HG02852 (cell line): Measurements from ENCODE around the gene ENTPD1.

Experiments used
- ATAC-seq: cut with Tn5 transposase; IDR thresholded peaks from one replicate; pipeline ENCODE4 v1.9.1; 2021; ENCODE audit warnings: mild to moderate bottlenecking, moderate library complexity; ENCODE audit not compliant: unreplicated experiment

The ENTPD1 gene

GRCh38 chr10:95820363-95820762 is 64.4 kb downstream of the ENTPD1 start:
- ATAC-seq: peak; percentile 46

GRCh38 chr10:95821720-95822119 is 65.8 kb downstream of the ENTPD1 start:
- no peak for ATAC-seq

GRCh38 chr10:95830044-95830443 is 74.1 kb downstream of the ENTPD1 start:
- ATAC-seq: no peak

- no peak for ATAC-seq
These were observed 75.1 kb downstream of the ENTPD1 start for GRCh38 chr10:95831076-95831475.

- ATAC-seq: no peak
These were observed 75.6 kb downstream of the ENTPD1 start for GRCh38 chr10:95831515-95831914.

- ATAC-seq: peak; percentile 86
These were observed 76.5 kb downstream of the ENTPD1 start for GRCh38 chr10:95832216-95833041.

- no peak for ATAC-seq
These were observed 77.2 kb downstream of the ENTPD1 start for GRCh38 chr10:95833042-95833610.

- no peak for ATAC-seq
These were observed 78.4 kb downstream of the ENTPD1 start for GRCh38 chr10:95834406-95834805.

GRCh38 chr10:95835149-95835860 is 79.3 kb downstream of the ENTPD1 start:
- ATAC-seq: no peak

- ATAC-seq: no peak
These were observed 79.9 kb downstream of the ENTPD1 start for GRCh38 chr10:95835911-95836310.

GRCh38 chr10:95836610-95837355 is 80.8 kb downstream of the ENTPD1 start:
- ATAC-seq: no peak

GRCh38 chr10:95837356-95837776 is 81.4 kb downstream of the ENTPD1 start:
- peak; percentile 6 for ATAC-seq

- ATAC-seq: peak; percentile 34
These were observed 81.8 kb downstream of the ENTPD1 start for GRCh38 chr10:95837783-95838182.

GRCh38 chr10:95840121-95840520 is 84.2 kb downstream of the ENTPD1 start:
- ATAC-seq: no peak

- no peak for ATAC-seq
These were observed 84.7 kb downstream of the ENTPD1 start for GRCh38 chr10:95840681-95841080.

GRCh38 chr10:95841661-95842498 is 85.9 kb downstream of the ENTPD1 start:
- no peak for ATAC-seq

- ATAC-seq: no peak
These were observed 89.4 kb downstream of the ENTPD1 start for GRCh38 chr10:95845411-95845810.

GRCh38 chr10:95847007-95847406 is 91.0 kb downstream of the ENTPD1 start:
- no peak for ATAC-seq

GRCh38 chr10:95848841-95849240 is 92.9 kb downstream of the ENTPD1 start:
- ATAC-seq: no peak

- no peak for ATAC-seq
These were observed 94.8 kb downstream of the ENTPD1 start for GRCh38 chr10:95850791-95851190.
